Fibroblast of mammary gland (primary cell): ENCODE data around the gene CTNNAL1.

ENCODE experiments used
- DNase-seq: peaks from one replicate; pipeline ENCODE4 v3.0.0-alpha.2; 2010; ENCODE audit warnings: low read depth
- H3K4me3 ChIP-seq: 2 replicates; pipeline ENCODE4 v1.5.1; 2011; ENCODE audit warnings: low read depth, mild to moderate bottlenecking, low read length, moderate library complexity; ENCODE audit not compliant: control insufficient read depth
- CTCF ChIP-seq: conservative IDR thresholded peaks from 2 replicates; pipeline ENCODE4 v1.5.1; 2011; ENCODE audit warnings: low read depth, low read length, inconsistent platforms; ENCODE audit not compliant: control insufficient read depth, insufficient read depth

The CTNNAL1 gene

DNA sequence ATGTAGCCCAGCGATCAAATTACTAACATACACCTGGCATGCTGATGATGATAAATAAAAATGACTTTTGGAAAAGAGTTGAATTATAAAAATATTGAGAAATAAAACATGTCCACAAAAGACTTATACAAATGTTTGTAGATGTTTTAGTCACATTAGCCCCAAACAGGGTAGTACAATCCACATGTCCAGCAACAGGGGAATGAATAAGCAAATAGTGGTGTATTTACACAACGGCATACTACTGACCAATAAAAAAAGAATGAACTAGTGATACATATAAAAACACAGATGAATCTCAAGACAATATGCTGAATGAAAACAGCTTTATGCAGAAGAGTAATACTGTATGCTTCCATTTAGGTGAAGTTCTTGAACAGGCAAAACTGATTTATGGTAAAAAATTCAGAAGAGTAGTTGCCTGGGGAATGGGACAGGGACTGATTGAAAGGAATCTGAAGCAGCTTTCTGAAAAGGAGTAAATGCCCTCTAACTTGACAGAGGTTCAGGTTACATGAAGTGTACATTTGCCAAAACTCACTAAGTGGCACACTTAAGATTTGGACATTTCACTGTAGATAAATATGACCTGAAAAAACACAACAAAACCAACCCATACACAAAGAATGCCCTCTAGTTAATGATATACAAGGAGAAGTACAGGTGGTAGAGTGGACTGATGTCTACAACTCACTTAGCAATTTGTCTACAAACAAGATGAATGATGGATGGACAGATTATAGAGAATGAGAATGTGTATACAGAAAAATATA lies 115.8 kb downstream of the CTNNAL1 start:
- TF ChIP-seq CTCF, result no peak
- H3K4me3 ChIP-seq, result no peak overlapping the region
- DNase-seq, result no peak

GRCh38 chr9:108894225-108894997 lies 118.9 kb downstream of the CTNNAL1 start:
- DNase-seq, result no peak
- TF ChIP-seq CTCF, result no peak
- H3K4me3 ChIP-seq, result no peak overlapping the region
